Measurements from ENCODE around the gene TRIOBP. TPM values are rescaled to one million over a fixed set of nuclear protein-coding genes. Genes with fewer than 3 reads are reported as not detected.

TRIOBP gene
- total and polyA plus RNA-seq, 2 of the 13 experiments (the other 11 are each of a cell fraction or from before 2014, with no cell fraction given) = 6.1 to 15.4 TPM

DNA sequence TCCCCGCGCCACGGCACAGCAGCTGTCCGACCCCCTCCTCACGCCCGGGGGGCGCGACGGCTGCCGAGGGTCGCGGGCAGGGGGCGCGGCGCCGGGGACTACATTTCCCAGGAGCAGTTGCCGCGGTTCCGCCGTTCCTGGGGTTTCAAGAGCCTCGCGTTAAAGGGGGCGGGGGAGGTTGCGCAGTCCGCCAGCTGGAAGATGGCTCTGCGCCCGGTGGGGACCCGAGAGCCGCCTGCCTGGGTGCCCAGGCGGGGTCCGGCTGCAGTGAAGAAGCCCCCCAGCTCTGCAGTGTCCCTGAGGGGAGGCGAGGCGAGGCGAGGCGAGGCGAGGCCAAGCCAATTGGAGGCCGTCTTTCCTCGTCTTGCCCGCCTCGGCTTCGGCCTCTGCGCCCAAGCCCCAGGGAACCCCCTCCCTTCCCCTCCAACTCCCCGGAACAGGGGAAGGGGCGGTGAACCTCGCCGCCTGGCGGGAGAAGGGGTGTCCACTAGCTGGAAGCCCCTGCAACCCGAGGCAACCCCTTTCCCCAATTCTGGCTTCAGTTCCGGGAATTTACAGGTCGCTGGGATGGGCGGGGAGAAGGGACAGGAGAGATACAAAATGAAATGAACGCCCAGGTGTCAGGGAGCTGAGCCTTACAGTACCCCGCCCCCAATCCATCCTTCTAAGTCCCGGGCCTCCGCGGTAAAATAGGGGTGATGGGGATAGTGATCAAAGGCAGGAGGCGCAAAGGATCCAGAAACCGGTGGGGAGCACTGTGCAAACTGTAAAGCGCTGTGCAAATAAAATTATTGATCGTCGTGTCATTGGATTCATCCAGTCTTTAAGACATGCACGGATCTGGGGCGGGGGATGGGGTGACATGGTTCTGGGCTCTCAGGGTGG, 105.7 kb downstream of the TRIOBP start (continued):
- TF ChIP-seq, protein P1, sequence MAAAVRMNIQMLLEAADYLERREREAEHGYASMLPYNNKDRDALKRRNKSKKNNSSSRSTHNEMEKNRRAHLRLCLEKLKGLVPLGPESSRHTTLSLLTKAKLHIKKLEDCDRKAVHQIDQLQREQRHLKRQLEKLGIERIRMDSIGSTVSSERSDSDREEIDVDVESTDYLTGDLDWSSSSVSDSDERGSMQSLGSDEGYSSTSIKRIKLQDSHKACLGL (CRISPR knock-in tag; IDR thresholded peaks at IDR 0.05) = peak; percentile 56; the same call in 1 of the 2 replicates
- no peak for TF ChIP-seq ZNF672 (CRISPR knock-in tag; IDR thresholded peaks at IDR 0.05)
- TF ChIP-seq YY1 (IDR thresholded peaks at IDR 0.05; ENCODE audit: insufficient read depth, insufficient replicate concordance, low read depth, low read length) = peak; percentile 67
- peak; percentile 17; the same call in 1 of the 2 replicates for TF ChIP-seq POLR2AphosphoS5 (IDR thresholded peaks at IDR 0.05; ENCODE audit: low read depth, low read length)
- peak; percentile 45 for TF ChIP-seq SPEN (CRISPR knock-in tag; IDR thresholded peaks at IDR 0.05; ENCODE audit: low read depth)
- TF ChIP-seq RCOR2 (CRISPR knock-in tag; IDR thresholded peaks at IDR 0.05) = no peak
- TF ChIP-seq ZNF501 (CRISPR knock-in tag; IDR thresholded peaks at IDR 0.05) = peak; percentile 8; the same call in 1 of the 2 replicates
- TF ChIP-seq CHD4 (IDR thresholded peaks at IDR 0.05; ENCODE audit: borderline replicate concordance, low read length) = 0 out of 2 replicates have a peak, but pooled peaks have one; percentile 33
- TF ChIP-seq GZF1 (CRISPR knock-in tag; IDR thresholded peaks at IDR 0.05) = no peak
- no peak; the same call in 1 of the 2 replicates for TF ChIP-seq ZNF605 (CRISPR knock-in tag; IDR thresholded peaks at IDR 0.05)
- no peak for TF ChIP-seq RBAK (CRISPR knock-in tag; IDR thresholded peaks at IDR 0.05)
- no peak for TF ChIP-seq MED13 (CRISPR knock-in tag; IDR thresholded peaks at IDR 0.05)
- no peak for TF ChIP-seq ZNF441 (CRISPR knock-in tag; IDR thresholded peaks at IDR 0.05; ENCODE audit: borderline replicate concordance)
- TF ChIP-seq ZNF674 (CRISPR knock-in tag; IDR thresholded peaks at IDR 0.05; ENCODE audit: low read depth) = no peak
- TF ChIP-seq ZBTB42 (CRISPR knock-in tag; IDR thresholded peaks at IDR 0.05) = peak; percentile 42; the same call in 1 of the 2 replicates
- TF ChIP-seq SP4 (CRISPR knock-in tag; IDR thresholded peaks at IDR 0.05) = no peak
- no peak for TF ChIP-seq ZNF547 (CRISPR knock-in tag; IDR thresholded peaks at IDR 0.05)
- TF ChIP-seq ATF1 (CRISPR knock-in tag; IDR thresholded peaks at IDR 0.05) = 0 out of 2 replicates have a peak, but pooled peaks have one; percentile 30
- TF ChIP-seq ZNF607 (CRISPR knock-in tag; IDR thresholded peaks at IDR 0.05; ENCODE audit: borderline replicate concordance) = no peak
- TF ChIP-seq, protein P2, sequence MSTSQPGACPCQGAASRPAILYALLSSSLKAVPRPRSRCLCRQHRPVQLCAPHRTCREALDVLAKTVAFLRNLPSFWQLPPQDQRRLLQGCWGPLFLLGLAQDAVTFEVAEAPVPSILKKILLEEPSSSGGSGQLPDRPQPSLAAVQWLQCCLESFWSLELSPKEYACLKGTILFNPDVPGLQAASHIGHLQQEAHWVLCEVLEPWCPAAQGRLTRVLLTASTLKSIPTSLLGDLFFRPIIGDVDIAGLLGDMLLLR (CRISPR knock-in tag; IDR thresholded peaks at IDR 0.05) = no peak
- no peak for TF ChIP-seq NFRKB (IDR thresholded peaks at IDR 0.05)
- no peak for TF ChIP-seq MAZ (IDR thresholded peaks at IDR 0.05; ENCODE audit: borderline replicate concordance, low read depth, low read length)
- TF ChIP-seq MAZ (CRISPR knock-in tag; IDR thresholded peaks at IDR 0.05; ENCODE audit: low read depth) = peak; percentile 64; the same call in 1 of the 2 replicates
- TF ChIP-seq, protein P3, sequence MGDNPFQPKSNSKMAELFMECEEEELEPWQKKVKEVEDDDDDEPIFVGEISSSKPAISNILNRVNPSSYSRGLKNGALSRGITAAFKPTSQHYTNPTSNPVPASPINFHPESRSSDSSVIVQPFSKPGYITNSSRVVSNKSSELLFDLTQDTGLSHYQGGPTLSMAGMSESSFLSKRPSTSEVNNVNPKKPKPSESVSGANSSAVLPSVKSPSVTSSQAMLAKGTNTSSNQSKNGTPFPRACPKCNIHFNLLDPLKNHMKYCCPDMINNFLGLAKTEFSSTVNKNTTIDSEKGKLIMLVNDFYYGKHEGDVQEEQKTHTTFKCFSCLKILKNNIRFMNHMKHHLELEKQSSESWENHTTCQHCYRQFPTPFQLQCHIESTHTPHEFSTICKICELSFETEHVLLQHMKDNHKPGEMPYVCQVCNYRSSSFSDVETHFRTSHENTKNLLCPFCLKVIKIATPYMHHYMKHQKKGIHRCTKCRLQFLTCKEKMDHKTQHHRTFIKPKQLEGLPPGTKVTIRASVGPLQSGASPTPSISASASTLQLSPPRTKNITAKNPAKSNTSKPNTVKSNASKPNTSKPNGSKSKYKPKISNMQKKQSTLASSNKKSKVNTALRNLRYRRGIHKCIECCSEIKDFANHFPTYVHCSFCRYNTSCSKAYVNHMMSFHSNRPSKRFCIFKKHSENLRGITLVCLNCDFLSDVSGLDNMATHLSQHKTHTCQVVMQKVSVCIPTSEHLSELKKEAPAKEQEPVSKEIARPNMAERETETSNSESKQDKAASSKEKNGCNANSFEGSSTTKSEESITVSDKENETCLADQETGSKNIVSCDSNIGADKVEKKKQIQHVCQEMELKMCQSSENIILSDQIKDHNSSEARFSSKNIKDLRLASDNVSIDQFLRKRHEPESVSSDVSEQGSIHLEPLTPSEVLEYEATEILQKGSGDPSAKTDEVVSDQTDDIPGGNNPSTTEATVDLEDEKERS (CRISPR knock-in tag; IDR thresholded peaks at IDR 0.05) = no peak
- TF ChIP-seq ZNF816 (CRISPR knock-in tag; IDR thresholded peaks at IDR 0.05; ENCODE audit: borderline replicate concordance) = no peak
- TF ChIP-seq, protein P4, sequence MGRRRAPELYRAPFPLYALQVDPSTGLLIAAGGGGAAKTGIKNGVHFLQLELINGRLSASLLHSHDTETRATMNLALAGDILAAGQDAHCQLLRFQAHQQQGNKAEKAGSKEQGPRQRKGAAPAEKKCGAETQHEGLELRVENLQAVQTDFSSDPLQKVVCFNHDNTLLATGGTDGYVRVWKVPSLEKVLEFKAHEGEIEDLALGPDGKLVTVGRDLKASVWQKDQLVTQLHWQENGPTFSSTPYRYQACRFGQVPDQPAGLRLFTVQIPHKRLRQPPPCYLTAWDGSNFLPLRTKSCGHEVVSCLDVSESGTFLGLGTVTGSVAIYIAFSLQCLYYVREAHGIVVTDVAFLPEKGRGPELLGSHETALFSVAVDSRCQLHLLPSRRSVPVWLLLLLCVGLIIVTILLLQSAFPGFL (CRISPR knock-in tag; IDR thresholded peaks at IDR 0.05) = no peak
